Activated CD4-positive, CD25-positive, alpha-beta regulatory T cell treated with anti-CD3 and anti-CD28 coated beads, Interleukin-2, amount 50 U/mL, for 16 hours (primary cell): ENCODE data around the gene YEATS2.
"Not testable (repeated sequence)": the region's sequence is repeated elsewhere in the genome, so short reads cannot be mapped to it uniquely, and the experiment has no call there.

ENCODE experiments used
- DNase-seq: peaks from one replicate; pipeline ENCODE4 v3.0.0-alpha.2; 2020; ENCODE audit warnings: low read depth, low spot score

Gene YEATS2

DNA sequence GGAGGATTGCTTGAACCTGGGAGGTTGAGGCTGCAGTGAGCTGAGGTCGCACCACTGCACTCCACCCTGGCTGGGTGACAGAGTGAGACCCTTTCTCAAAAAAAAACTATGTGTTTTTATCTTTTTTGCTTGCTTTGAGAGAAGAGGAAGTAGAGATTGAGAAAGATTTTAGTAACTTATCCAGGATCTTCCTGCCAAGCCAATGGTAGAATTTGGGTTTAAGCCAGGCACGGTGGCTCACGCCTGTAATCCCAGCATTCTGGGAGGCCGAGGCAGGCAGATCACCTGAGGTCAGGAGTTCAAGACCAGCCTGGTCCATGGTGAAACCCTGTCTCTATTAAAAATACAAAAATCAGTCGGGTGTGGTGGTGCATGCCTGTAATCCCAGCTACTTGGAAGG, 78.9 kb downstream of the YEATS2 start:
- DNase-seq, result not testable (repeated sequence)

DNA sequence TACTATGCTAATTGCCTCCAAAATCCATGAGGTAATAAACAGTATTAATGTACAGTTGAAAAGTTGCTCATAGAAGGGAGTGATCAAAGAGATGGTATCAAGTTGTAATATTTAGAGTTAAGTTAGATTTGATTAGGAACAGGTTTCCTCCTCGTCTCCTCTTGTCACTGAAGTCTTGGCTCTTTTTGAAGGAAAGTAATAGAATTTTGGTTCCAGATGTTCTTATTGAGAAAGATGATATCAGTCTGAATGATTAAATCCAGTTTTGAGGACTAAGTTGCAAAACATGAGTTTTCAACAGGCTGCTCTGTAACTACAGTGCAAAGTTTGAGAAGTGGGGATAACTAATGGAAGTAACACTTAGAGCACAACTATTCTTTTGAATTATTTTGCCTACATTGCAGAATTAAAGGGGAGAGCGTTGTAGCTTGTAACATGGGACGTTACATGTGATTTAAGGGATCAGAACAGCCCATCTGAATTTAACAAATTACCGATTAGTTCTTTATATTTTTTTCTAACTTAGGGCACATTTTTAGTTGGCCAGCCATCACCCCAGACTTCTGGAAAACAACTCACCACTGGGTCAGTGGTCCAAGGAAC, 79.5 kb downstream of the YEATS2 start:
- DNase-seq, result no peak

- no peak for DNase-seq
These were observed 82.4 kb downstream of the YEATS2 start for GRCh38 chr3:183779896-183780465.

DNA sequence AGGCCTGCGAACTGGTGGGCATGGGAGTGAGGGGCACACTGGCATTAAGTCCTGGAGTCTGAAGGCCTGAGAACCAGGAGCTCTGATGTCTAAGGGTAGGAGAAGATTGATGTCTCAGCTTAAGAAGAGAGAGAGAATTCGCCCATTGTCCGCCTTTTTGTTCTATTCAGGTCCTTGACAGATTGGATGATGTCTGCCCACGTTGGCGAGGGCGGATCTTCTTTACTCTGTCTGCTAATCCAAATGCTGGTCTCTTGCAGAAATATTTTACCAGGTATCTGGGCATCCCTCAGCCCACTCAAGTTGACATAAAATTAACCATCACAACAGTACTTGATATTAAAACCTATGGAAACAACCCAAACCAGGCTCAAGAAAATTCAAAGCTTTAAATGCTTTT, 83.6 kb downstream of the YEATS2 start:
- DNase-seq, result no peak

- DNase-seq, result no peak
These were observed 85.1 kb downstream of the YEATS2 start for GRCh38 chr3:183782576-183783276.

GRCh38 chr3:183784503-183784902, 86.9 kb downstream of the YEATS2 start:
- not testable (repeated sequence) for DNase-seq

- no peak for DNase-seq
These were observed 92.2 kb downstream of the YEATS2 start for GRCh38 chr3:183789826-183790225.

DNA sequence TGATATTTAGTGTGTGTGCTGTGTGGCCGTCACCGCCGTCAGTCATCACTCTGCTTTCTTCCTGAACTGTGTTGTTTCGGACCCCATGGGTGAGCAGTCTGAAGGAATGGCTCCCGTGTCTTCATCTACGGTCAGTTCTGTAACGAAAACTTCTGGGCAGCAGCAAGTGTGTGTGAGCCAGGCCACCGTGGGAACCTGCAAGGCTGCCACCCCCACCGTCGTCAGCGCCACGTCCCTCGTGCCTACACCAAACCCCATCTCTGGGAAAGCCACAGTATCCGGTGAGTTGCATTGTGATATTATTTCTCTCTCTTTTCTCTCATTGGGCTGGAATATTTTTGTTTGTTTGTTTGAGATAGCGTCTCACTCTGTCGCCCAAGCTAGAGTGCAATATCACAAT, 93.1 kb downstream of the YEATS2 start:
- DNase-seq, result no peak

DNA sequence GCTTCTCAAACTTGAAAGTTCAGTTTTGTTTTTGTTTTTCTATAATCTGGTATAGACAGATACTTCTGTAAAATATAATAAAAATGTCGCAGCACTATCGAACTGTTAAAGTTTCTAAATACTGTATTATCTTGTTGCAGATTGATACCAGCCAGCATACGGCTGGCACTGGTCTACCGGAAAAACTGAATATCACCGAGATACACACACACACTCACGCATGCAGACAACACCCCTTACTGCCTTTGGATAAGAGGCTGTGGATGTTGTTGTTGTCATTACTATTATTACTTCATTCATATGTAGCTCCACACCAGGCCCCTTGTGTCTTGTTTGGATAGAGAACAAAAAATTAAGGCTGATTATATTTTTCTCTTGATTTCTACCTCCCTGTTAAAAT, 95.4 kb downstream of the YEATS2 start:
- DNase-seq, result no peak

DNA sequence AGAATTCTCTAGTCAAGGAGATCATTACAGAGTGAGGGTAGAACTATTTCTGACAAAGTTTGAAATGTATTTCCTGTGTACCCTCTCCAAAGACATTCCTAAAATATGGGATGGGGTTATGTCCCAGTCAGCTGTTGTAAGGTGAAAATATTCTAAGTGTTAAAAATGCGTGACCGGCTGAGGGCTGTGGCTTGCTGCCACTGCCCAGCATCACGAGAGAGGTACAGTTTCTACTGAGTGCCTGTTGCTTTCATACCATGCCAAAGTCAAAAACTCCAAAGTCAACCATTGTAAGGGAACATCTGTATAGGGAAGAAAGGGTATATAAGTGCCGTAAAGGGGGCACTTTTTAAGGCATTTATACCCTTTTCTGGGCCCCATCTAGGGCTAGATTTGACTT, 96.9 kb downstream of the YEATS2 start:
- no peak for DNase-seq

DNA sequence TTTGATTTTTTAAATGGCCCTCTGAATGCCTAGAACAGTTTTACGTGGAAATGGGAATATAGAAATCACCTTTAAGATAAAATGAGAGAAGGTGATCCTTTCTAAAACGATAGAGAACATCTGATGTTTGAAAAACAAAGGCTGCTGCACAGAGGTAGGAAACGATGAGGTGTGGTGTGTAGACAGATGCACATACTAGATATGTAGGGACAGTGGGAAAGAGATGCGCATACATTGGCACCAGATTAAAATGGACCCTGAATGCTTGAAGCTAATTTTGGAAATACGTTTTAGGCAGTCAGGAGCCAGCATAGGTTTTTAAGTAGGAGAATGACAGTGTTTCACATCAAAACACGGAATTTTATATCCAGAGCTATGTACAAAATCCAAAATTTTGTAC, 98.8 kb downstream of the YEATS2 start:
- no peak for DNase-seq

DNA sequence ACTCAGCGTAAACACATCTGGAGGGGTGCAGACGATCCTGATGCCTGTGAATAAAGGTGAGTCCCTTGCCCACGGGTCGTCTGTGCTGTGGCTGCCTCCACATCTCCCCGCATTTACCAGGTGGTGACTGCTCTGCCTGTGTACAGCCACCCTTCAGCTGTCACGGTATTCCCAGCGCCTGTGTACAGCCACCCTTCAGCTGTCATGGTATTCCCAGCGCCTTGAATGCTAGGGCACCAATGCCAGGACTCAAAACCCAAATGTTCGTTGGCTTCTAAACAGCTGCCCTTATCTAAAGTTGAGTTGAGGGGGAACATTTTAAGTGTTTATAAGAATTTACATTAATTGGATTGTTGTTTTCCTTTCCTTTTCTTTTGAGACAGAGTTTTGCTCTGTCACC, 100.4 kb downstream of the YEATS2 start:
- DNase-seq, result no peak

GRCh38 chr3:183799461-183799860, 101.9 kb downstream of the YEATS2 start:
- DNase-seq, result no peak

DNA sequence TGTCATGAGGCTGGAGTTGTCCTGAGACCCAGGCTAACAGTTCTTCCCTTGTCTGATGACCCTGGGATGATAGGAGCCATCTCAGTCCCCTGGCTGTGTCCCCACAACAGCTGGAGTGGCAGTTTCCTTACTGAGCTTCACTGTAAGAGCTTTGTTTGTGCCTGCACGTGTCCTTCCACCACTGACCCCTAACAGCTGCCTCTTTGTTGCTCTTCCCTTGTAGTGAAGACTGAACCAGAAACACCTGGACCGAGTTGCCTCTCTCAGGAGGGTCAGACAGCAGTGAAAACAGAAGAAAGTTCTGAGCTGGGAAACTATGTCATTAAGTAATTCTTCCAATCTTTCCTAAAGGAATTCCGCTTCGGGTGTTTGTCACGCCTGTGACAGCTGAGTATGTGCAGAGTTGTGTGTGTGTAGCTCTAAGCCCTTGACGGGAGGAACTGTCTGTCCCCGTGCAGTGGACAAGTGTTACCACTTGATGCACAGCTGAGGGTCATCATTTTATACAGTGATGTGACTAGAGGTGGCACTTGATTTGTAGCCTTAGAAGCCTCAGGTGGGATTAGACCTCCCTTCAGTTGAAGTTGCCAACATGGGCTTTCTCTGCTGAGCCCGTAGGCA, 102.8 kb downstream of the YEATS2 start:
- DNase-seq, result no peak

GRCh38 chr3:183801601-183802000, 104.0 kb downstream of the YEATS2 start:
- no peak for DNase-seq

DNA sequence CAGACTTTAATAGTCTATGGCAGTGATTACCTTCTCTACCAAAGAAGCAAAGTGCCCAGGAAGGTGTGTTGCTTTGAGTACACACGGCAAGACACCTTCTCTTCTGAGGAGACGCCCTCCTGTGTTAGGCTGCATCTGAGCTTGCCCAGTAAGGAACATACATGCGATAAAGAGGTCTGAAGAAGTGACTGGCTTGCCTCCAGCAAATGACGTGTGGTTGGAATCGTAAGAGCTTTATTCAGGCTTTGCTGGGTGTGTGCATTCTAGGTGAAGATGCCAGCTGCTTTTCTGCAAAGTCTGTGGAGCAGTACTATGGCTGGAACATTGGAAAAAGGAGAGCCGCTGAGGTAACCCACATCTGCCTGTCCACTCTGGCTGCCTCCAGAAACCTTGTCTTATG, 105.4 kb downstream of the YEATS2 start:
- DNase-seq, result no peak

GRCh38 chr3:183807209-183807728, 109.7 kb downstream of the YEATS2 start:
- DNase-seq, result no peak

- DNase-seq, result no peak
These were observed 110.3 kb downstream of the YEATS2 start for GRCh38 chr3:183807881-183808280.

GRCh38 chr3:183808355-183808754, 110.8 kb downstream of the YEATS2 start:
- DNase-seq, result no peak

DNA sequence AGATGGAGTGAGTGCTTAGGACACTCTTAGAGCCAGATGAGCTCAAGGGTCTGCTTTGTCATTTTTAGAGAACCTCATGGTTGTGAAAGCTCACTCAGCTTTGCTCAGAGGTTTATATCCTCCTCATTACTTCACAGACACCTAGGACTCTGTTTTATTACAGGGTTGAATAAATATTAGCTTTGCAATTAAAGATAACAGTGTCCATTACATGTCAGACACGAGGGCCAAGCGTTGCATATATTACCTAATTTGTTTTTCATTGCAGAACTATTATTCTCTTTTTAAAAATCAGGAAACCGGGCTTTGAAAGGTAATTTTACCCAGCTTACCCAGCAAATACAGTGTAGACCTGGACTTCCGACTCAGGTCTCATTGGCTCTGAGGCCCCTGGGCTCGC, 111.7 kb downstream of the YEATS2 start:
- DNase-seq, result no peak

DNA sequence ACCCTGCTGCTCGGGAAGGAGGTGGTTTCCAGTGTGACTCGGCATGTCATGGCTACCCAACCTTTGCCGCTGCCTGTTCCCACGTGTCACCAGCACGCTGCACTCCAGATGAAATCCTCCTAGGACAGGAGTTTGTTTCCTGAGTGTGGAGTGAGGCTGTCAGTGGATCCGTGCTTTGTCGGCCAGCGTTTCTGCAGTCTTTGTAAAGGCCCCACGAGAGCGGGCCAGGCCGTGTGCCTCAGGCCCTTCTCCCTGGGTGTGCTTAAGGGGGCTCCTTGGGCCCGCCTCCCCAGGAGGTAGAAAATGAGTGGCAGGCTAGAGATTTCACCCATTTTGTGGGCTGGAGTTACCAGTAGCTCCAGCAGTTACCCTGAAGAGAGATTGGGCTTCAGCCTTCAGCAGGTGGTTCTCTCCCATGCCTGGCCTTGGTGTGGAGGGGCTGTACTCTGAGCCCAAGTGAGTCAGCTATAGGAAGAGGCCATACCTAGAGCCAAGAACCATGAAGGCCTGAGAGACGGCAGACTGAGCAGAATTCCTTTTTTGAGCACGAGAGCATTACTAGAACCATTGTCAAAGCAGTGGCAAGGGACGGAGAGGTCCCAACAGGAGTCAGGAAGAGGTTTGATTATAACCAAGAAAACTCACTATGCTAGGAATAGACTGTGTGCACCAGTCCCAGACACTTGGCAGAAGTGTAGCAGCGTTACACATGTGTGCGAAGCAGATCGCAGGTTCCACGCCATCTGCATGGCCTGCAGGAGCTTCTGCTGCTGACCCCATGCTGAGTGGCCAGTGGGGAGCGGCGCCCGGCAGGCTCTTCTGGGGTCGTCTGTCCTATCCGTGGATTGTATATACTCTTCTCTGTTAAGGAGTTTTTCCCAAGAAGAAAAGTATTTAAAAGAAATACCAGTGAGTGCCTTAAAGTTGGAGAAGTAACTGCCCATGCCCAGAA, 113.3 kb downstream of the YEATS2 start:
- DNase-seq, result no peak
